Stomach (tissue), 9 donors: ENCODE measurements around the gene CTF1. TPM values are rescaled to one million over a fixed set of nuclear protein-coding genes. Genes with fewer than 3 reads are reported as not detected.
A peak's percentile ranks its signal among the peaks of the same experiment; 100 is the strongest.

Experiments
- DNase-seq, 2 donors: peaks; one replicate each; pipeline versions ENCODE4 v3.0.0 to v3.0.0-alpha.2; 2013 to 2019
- H3K27ac ChIP-seq, 5 donors: fragments of 200-600 bp in 4 of 5; sonication (generic) in 4 of 5; one replicate each; pipeline ENCODE4 v1.5.1; 2013 to 2019; ENCODE audit warnings: mild to moderate bottlenecking in 1 of 5, moderate library complexity in 1 of 5
- H3K27me3 ChIP-seq, 3 donors: fragments of 200-600 bp; sonication (generic); one replicate each; pipeline ENCODE4 v1.5.1; 2017 to 2019; ENCODE audit warnings: mixed run types in 1 of 3
- H3K36me3 ChIP-seq, 4 donors: fragments of 200-600 bp; sonication (generic); 1 replicate in 3 of 4; 2 replicates in 1 of 4; pipeline ENCODE4 v1.5.1; 2016 to 2019
- H3K4me1 ChIP-seq, 4 donors: fragments of 200-600 bp; sonication (generic); one replicate each; pipeline ENCODE4 v1.5.1; 2016 to 2019
- H3K4me3 ChIP-seq, 4 donors: fragments of 200-600 bp; sonication (generic) in 3 of 4; one replicate each; pipeline ENCODE4 v1.5.1; 2016 to 2019; ENCODE audit warnings: mild to moderate bottlenecking in 1 of 4
- H3K9me3 ChIP-seq, 4 donors: fragments of 200-600 bp; sonication (generic); one replicate each; pipeline ENCODE4 v1.5.1; 2016 to 2019
- EP300 ChIP-seq: sonication (generic); formaldehyde crosslinking; IDR thresholded peaks from one replicate; pipeline ENCODE4 v1.6.1; 2017; ENCODE audit warnings: antibody characterized with exemption
- POLR2A ChIP-seq, 4 donors: fragments of 450-650 bp; IDR thresholded peaks; one replicate each; pipeline ENCODE4 v1.6.1; 2016; ENCODE audit warnings: antibody characterized with exemption in 4 of 4, control low read depth in 2 of 4, mild to moderate bottlenecking in 1 of 4, moderate library complexity in 1 of 4
- POLR2AphosphoS5 ChIP-seq, 3 donors: sonication (generic); formaldehyde crosslinking; IDR thresholded peaks; one replicate each; pipeline ENCODE4 v1.6.1; 2016; ENCODE audit warnings: antibody characterized with exemption in 3 of 3
- WGBS, 5 donors: extraction: QIAGEN DNeasy Blood & Tissue Kit in 3 of 5; methylation state at CpG; one replicate each; pipeline versions ENCODE4 v1.1.5 to v1.1.7; 2013 to 2018; 5-methylcytosine and 5-hydroxymethylcytosine counted together
- intact Hi-C: fragments of 100-400 bp; cut with DNase I; formaldehyde crosslinking; loops from one replicate; pipeline ENCODE4 v1.15.1; 2023; ENCODE audit warnings: low total_unique reads
- polyA plus RNA-seq, 3 donors: library from polyadenylated mRNA; stranded (reverse); fragments of 200-250 nt; gene quantifications; one replicate each; pipeline ENCODE4 v1.2.3, GENCODE V29; 2013
- total RNA-seq, 5 donors: library from RNA; depleted of rRNA; stranded (reverse); fragments of >200 nt; gene quantifications; one replicate each; pipeline versions ENCODE4 v1.1.0 to v1.2.3, GENCODE V29; 2014 to 2016
- TF ChIP-seq, protein P1 (sequence below), 7 experiments: fragments of 450-650 bp in 4 of 7; fragments of 200-600 bp in 3 of 7; sonication (generic) in 3 of 7; IDR thresholded peaks; one replicate each; pipeline ENCODE4 v1.5.1; 2016 to 2019; ENCODE audit warnings: antibody characterized with exemption in 7 of 7, control low read depth in 2 of 7, mild to moderate bottlenecking in 1 of 7
- donor health status: healthy with polysubstance abuse.
- donor health status: Bipolar disorder and iron deficiency.
- donor health status: healthy.

Gene CTF1
- total and polyA plus RNA-seq, 8 donors = 0.29 to 4.5 (median 2.2) TPM; not detected in 2

DNA sequence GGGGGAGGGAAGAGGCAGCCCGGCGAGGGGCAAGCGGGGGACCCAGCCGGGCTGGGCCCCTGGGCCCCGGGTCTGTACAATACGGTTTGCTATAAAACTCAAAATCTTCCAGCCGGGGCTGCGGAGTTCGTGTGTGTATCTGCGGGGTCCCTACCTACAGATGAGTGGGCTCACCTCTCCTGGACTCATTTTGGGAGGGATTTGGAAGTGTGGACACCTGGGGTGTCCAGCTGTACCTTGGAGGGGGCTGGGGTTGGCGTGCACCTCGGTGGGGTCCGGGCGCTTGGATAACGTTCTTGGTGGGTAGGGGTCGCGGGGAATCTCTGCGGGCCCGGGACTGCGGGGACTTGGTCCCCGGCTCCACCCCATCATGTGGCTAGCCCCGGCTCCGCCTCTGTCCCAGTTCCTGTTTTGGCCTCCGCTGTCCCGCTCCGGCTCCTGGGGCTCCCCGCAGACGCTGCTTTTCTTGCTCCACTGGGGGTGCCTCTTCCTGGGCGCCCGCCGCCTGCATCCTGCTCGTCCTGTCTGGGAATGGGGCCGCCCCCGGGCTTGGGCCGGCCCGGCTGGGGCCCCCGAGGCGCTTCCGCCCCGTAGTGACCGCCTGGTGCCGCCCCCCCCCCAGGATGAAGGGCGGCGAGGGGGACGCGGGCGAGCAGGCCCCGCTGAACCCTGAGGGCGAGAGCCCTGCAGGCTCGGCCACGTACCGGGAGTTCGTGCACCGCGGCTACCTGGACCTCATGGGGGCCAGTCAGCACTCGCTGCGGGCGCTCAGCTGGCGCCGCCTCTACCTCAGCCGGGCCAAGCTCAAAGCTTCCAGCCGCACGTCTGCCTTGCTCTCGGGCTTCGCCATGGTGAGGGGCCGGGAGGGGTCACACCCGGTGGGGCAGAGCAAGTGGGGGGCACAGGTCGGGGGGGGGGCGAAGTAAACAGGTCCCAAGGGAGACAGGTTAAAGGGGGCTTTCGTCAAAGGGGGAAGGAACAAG lies 52.5 kb downstream of the CTF1 start, which contains the start of gene ORAI3:
Gene ORAI3, plus strand, starts transcription at position 402 of the 983 bp plus-strand sequence. Its CDS starts 222 bp downstream, at position 624.
- intact Hi-C loops = no loop called here
- peak; percentile 77 to 90 for DNase-seq
- Histone ChIP-seq H3K27me3 (no peaks in the 10 kb centered on the region), H3K4me3 (peak within 1 kb of the TSS; percentile 69 to 88 (median 83)), H3K27ac (peak within 1 kb of the TSS; percentile 89 to 96 (median 92)), H3K4me1 (peaks cover 28 to 59% (median 56%) of the 10 kb centered on the region in 4 donors), H3K36me3 (peaks cover 0 to 35% (median 31%) of the 10 kb centered on the region in 4 donors), H3K9me3 (no peaks in the 10 kb centered on the region)
- WGBS, 5 donors = 0 to 1% (median 1%) methylated on average over 18 to 70 of the region's 70 CpGs
- TF ChIP-seq, protein P1, sequence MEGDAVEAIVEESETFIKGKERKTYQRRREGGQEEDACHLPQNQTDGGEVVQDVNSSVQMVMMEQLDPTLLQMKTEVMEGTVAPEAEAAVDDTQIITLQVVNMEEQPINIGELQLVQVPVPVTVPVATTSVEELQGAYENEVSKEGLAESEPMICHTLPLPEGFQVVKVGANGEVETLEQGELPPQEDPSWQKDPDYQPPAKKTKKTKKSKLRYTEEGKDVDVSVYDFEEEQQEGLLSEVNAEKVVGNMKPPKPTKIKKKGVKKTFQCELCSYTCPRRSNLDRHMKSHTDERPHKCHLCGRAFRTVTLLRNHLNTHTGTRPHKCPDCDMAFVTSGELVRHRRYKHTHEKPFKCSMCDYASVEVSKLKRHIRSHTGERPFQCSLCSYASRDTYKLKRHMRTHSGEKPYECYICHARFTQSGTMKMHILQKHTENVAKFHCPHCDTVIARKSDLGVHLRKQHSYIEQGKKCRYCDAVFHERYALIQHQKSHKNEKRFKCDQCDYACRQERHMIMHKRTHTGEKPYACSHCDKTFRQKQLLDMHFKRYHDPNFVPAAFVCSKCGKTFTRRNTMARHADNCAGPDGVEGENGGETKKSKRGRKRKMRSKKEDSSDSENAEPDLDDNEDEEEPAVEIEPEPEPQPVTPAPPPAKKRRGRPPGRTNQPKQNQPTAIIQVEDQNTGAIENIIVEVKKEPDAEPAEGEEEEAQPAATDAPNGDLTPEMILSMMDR (IDR thresholded peaks at IDR 0.05) = no peak
- TF ChIP-seq POLR2A (IDR thresholded peaks at IDR 0.05) (no peak), POLR2AphosphoS5 (IDR thresholded peaks at IDR 0.05) (peak; percentile 10 to 56 (median 42)), EP300 (no peak)

DNA sequence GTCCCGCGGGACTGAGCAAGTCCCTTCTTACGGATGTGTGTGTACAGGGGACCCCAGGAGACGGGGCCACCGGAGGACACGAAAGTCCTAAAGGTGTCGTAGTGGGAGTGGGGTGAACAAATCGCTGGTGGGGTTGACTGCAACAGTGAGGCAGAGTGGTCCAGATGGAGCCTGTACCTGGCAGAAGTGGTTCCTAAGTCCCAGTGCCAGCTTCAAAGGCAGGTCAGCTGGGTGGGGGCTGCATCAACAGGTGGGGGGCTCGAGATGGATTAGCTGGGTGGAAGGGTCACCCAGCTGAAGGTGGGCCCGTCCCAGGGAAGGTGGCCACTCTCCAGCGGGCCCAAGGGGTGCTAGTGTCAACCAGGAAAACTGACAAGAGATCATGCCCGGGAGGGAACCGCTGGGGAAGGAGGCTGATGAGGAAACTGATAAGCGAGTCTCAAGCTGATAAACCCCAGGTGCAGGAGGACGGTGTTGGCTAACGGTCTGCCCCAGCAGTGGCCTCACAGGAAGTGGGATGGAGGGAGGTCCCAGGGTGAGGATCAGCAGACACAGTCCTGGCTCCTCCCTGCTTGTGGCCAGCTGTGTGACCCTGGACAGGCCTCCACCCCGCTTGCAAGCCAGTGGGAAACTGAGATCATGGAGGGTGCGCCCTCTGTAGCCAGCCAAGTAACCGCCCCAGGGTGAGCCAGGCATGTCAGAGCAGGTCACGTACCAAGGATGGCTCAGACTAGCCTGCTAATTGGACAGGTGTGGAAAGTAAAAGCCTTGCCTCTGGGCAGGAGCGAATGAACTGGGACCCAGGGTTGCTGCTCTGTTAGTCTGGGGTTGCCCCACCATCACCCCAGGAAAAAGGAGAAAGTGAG lies 53.5 kb downstream of the CTF1 start:
- intact Hi-C loops = no loop called here
- DNase-seq = peak; percentile 67 to 88
- no peaks in the 10 kb centered on the region for H3K27me3 ChIP-seq
- no peaks in the 10 kb centered on the region for H3K9me3 ChIP-seq
- 3 to 10% (median 4%) methylated on average over 21 of the region's 21 CpGs for WGBS, 5 donors
- peak overlapping the region; percentile 69 to 88 (median 83) for H3K4me3 ChIP-seq
- peaks cover 0 to 26% (median 22%) of the 10 kb centered on the region in 4 donors for H3K36me3 ChIP-seq
- TF ChIP-seq EP300 (no peak), POLR2AphosphoS5 (IDR thresholded peaks at IDR 0.05) (peak in 2 of 3 donors; percentile 67 to 76)
- peaks cover 28 to 64% (median 59%) of the 10 kb centered on the region in 4 donors for H3K4me1 ChIP-seq
- H3K27ac ChIP-seq = peak overlapping the region; percentile 89 to 96 (median 92)

DNA sequence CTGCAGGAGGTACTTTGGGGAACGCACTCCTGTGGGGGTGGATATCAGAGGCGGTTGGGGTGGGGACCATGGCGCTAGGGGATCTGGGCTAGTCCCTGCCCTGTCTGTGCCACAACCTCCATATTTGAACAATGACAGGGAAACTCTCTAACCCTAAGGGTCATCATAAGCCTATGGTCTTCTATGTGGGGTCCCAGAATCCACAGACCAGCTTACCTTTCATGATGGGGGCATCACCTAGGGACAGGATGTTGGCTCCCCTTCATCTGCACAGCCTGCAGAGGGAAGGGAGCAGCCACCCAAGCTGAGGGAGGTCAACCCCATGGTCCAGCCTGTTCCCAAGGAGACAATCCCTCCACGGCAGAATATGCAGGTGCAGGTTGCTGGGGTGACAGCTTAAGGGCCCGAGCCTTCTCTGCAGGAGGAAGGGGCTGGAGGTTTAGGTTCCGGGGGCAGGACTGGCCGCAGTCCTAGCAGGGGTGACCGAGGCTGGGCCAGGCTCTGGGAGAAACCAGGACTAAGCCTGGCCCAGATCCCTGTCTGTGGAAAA lies 54.2 kb downstream of the CTF1 start:
- H3K36me3 ChIP-seq = peaks cover 0 to 19% (median 16%) of the 10 kb centered on the region in 4 donors
- DNase-seq = no peak
- H3K27me3 ChIP-seq = no peaks in the 10 kb centered on the region
- H3K4me3 ChIP-seq = peak overlapping the region; percentile 69 to 88 (median 83)
- intact Hi-C loops = no loop called here
- WGBS, 5 donors = 68 to 76% (median 70%) methylated on average over 8 of the region's 8 CpGs
- TF ChIP-seq POLR2A (IDR thresholded peaks at IDR 0.05) (no peak), EP300 (no peak), POLR2AphosphoS5 (IDR thresholded peaks at IDR 0.05) (no peak)
- TF ChIP-seq, protein P1 (IDR thresholded peaks at IDR 0.05) = no peak
- H3K27ac ChIP-seq = peak overlapping the region; percentile 5 to 96 (median 92)
- H3K4me1 ChIP-seq = peaks cover 28 to 64% (median 59%) of the 10 kb centered on the region in 4 donors
- H3K9me3 ChIP-seq = no peaks in the 10 kb centered on the region

DNA sequence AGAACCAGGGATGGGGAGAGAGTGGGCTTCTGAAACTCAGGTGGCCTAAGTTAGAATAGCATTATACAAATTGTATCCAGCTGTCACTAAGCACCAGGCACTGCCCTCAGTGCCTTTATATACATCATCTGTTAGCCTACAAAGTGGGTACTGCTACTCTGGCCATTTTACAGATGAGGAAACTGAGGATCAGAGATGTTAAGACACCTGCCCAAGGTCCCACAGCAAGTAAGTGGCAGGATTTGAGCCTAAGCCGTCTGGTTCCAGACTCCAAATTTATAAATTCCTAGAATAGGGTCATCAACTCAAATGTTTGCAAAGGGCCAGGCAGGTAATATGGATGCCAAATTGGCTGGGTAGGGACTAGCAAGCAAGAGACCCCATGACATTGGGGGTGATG lies 54.8 kb downstream of the CTF1 start:
- TF ChIP-seq, protein P1 (IDR thresholded peaks at IDR 0.05) = no peak
- TF ChIP-seq POLR2A (IDR thresholded peaks at IDR 0.05) (no peak), POLR2AphosphoS5 (IDR thresholded peaks at IDR 0.05) (no peak), EP300 (no peak)
- WGBS, 5 donors = 66 to 78% (median 72%) methylated on average over 1 of the region's 1 CpG
- Histone ChIP-seq H3K4me3 (no peak overlapping the region), H3K9me3 (no peaks in the 10 kb centered on the region), H3K36me3 (peaks cover 0 to 15% (median 11%) of the 10 kb centered on the region in 4 donors), H3K27ac (peak overlapping the region in 4 of 5 donors; percentile 92 to 96 (median 92)), H3K4me1 (peaks cover 28 to 65% (median 60%) of the 10 kb centered on the region in 4 donors), H3K27me3 (no peaks in the 10 kb centered on the region)
- intact Hi-C loops = no loop called here
- no peak for DNase-seq
